Stimulated activated CD8-positive, alpha-beta memory T cell treated with anti-CD3 and anti-CD28 coated beads, Interleukin-15, amount 100 ng/mL, for 48 hours (primary cell): ENCODE results near the gene DESI2.

Experiments used
- DNase-seq, 2 donors: peaks; one replicate each; pipeline ENCODE4 v3.0.0-alpha.2; 2020; ENCODE audit warnings: low read depth in 2 of 2

The DESI2 gene

DNA sequence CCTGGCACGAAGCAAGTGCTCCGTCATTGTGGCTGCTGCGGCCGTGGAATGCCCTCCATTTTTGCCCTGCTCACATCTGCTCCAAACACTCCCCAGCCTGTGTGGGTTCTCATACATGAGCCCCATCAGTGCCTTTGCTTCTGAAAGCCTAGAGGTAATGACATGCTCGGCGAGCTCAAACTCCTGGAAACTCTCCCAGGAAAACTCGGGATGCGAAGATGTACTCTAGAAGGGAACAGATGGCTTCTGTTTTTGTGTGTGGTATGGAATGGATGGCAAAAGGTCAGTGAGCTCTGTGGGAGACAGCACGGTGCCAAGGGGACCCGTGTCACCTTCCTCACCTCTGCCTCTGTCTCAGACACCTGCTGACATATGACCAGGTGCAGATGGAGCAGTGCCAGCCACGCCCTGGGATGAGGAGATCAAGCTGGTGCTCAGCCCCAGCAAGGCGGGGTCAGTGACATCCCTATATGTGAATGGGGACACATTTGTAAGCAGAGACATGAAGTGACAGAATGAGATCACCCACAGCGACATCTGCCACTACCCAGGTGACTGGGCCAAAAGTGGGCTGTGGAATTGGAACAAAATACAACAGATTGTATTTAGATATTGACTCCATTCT lies 98.5 kb downstream of the DESI2 start:
- no peak for DNase-seq

DNA sequence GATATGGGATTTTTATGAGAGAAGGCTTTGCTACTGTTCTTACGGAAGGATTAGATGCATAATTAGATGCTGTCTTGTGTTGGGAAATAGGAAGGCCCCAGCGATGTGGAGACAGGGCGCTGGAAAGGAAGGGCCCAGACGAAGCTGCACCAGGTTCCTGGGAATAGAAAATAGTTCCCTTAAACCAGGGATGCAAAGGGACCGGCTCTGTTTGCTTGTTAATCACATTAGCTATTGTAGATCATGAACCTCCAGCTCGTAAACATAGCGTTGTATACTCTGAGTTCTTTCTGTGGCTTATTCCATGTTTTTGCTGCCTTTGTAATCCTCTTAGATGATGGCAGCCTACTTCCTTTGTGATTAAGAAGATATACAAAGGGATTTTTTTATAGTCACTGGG lies 102.7 kb downstream of the DESI2 start:
- no peak for DNase-seq

DNA sequence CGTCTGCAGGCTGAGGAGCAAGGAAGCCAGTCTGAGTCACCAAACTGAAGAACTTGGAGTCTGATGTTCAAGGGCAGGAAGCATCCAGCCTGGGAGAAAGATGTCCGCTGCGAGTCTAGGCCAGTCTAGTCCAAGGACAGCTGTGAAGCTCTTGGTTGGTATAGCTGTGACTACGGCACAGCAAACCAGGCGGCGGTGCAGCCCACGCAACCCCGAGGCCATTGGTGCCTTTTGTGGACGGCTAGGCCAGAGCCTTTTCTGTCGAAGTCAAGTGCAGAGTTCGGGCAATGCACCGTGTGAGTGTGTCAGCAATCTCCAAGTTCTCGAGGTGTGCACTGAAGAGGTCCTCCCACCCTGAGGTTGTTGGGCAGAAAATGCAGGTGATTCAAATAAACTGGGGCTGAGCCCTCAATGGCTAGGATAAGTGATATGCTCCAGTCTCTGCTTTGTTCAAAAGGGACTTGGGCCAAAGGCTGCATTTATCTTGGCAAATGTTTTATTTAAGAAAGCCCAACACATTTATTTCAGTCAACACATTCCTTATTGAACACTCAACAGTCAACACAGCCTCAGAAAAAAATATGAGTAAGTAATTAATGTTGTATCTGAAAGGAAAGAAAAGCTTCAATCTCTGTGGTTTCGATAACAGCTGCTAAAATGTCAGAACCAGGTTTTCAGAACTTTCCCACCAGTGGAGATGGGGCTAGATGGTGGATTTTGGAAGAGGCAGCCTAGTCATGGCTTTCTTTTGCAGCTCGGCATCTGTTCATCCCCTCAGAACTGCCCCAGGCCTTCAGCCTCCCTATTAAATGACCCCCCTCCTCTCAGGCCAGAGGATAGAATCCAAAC lies 104.4 kb downstream of the DESI2 start:
- DNase-seq = no peak
